Prostate gland (tissue), 2 donors: Measurements from ENCODE around the gene CCR7.

Experiments used
- POLR2A ChIP-seq: fragments of 450-650 bp; IDR thresholded peaks from one replicate; pipeline ENCODE4 v1.6.1; 2016; ENCODE audit warnings: antibody characterized with exemption, mild to moderate bottlenecking
- POLR2AphosphoS5 ChIP-seq: sonication (generic); formaldehyde crosslinking; IDR thresholded peaks from one replicate; pipeline ENCODE4 v1.6.1; 2017; ENCODE audit warnings: antibody characterized with exemption
- TF ChIP-seq, protein P1 (sequence below), 4 experiments: fragments of 200-600 bp in 2 of 4; fragments of 450-650 bp in 2 of 4; sonication (generic) in 2 of 4; IDR thresholded peaks; 1 replicate in 3 of 4; 2 replicates in 1 of 4; pipeline ENCODE4 v1.5.1; 2016 to 2019; ENCODE audit warnings: antibody characterized with exemption in 4 of 4, mild to moderate bottlenecking in 2 of 4, moderate library complexity in 2 of 4

DNA sequence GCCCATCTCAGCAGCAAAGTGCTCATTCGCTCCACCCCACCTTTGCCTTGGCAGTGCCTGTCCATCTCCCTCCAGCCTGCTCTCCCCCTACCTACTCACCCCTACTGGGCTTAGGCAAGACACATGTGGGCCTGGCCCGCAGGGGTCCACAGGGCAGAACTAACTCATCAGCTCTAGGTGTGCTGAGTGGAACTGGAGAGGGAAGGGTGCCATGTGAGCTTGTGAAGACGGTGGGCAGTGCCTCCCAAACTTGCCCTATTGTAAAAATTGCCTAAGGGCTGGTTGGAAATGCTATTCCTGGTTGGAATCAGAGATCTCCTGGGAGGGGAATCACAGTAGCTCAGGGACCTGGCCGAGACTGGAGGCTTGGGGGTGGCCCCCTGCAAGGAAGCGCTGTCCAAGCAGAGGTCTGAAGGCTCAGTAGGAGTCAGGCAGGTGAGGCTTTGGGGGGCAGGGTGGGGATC lies 34.7 kb downstream of the CCR7 start:
- TF ChIP-seq, protein P1, sequence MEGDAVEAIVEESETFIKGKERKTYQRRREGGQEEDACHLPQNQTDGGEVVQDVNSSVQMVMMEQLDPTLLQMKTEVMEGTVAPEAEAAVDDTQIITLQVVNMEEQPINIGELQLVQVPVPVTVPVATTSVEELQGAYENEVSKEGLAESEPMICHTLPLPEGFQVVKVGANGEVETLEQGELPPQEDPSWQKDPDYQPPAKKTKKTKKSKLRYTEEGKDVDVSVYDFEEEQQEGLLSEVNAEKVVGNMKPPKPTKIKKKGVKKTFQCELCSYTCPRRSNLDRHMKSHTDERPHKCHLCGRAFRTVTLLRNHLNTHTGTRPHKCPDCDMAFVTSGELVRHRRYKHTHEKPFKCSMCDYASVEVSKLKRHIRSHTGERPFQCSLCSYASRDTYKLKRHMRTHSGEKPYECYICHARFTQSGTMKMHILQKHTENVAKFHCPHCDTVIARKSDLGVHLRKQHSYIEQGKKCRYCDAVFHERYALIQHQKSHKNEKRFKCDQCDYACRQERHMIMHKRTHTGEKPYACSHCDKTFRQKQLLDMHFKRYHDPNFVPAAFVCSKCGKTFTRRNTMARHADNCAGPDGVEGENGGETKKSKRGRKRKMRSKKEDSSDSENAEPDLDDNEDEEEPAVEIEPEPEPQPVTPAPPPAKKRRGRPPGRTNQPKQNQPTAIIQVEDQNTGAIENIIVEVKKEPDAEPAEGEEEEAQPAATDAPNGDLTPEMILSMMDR (IDR thresholded peaks at IDR 0.05) = no peak
- TF ChIP-seq POLR2AphosphoS5 (no peak), POLR2A (no peak)
